Activated T-cell treated with anti-CD3 and anti-CD28 coated beads, Interleukin-2, amount 50 U/mL, for 24 hours (primary cell): ENCODE results near the gene MBD5.

Experiments
- DNase-seq: peaks from one replicate; pipeline ENCODE4 v3.0.0-alpha.2; 2020
- H3K27ac Mint-ChIP-seq: 2 replicates; pipeline ENCODE4 v1.8.0; 2020; ENCODE audit warnings: mild to moderate bottlenecking, mixed read lengths
- H3K27me3 Mint-ChIP-seq: 2 replicates; pipeline ENCODE4 v1.8.0; 2020; ENCODE audit warnings: mixed read lengths
- H3K36me3 Mint-ChIP-seq: 2 replicates; pipeline ENCODE4 v1.8.0; 2020; ENCODE audit warnings: low read depth, mixed read lengths
- H3K4me1 Mint-ChIP-seq: 2 replicates; pipeline ENCODE4 v1.8.0; 2020; ENCODE audit warnings: low read depth, mixed read lengths
- H3K4me3 Mint-ChIP-seq: 2 replicates; pipeline ENCODE4 v1.8.0; 2020; ENCODE audit warnings: mild to moderate bottlenecking, moderate library complexity, mixed read lengths
- H3K9me3 Mint-ChIP-seq: 2 replicates; pipeline ENCODE4 v1.8.0; 2020; ENCODE audit warnings: mixed read lengths

Gene MBD5

GRCh38 chr2:148487439-148487838, 466.5 kb downstream of the MBD5 start:
- Mint-ChIP-seq H3K4me1 (no peaks in the 10 kb centered on the region), H3K4me3 (no peak overlapping the region), H3K9me3 (no peaks in the 10 kb centered on the region), H3K27me3 (no peaks in the 10 kb centered on the region), H3K36me3 (peaks cover 13% of the 10 kb centered on the region), H3K27ac (no peak overlapping the region)
- no peak for DNase-seq

DNA sequence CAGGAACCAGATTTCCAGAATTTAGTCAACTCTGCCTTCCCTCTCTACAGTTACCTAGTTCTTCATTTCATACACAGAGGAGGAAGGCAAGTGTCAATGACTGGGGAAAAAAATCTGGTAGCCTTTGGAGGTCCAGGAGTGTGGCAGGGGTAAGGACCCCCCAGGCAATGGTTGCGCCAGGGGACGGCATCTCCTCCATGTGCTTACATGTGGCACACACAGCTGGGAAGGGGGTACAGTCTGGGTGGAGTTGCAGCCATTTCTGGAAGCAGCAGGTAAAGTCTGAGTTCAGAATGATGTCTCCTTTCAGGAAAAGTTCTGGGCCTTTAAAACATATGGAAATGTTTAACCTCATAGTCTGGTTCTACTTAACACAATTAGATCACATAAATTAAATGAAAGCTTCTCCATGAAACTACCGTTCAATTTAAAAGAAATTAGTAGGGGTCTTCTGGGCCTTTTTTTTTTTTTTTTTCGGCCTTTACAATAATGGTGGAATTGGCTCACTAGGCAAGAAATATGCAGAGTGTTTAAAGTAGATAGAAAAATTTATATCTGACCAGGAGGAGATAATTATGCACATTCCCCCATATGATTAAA, 470.0 kb downstream of the MBD5 start:
- no peak for DNase-seq
- Mint-ChIP-seq H3K9me3 (no peaks in the 10 kb centered on the region), H3K4me3 (no peak overlapping the region), H3K27me3 (no peaks in the 10 kb centered on the region), H3K4me1 (peaks cover 6% of the 10 kb centered on the region), H3K36me3 (peaks cover 13% of the 10 kb centered on the region), H3K27ac (no peak overlapping the region)

- Mint-ChIP-seq H3K27ac (no peak overlapping the region), H3K4me3 (no peak overlapping the region), H3K27me3 (no peaks in the 10 kb centered on the region), H3K4me1 (peaks cover 13% of the 10 kb centered on the region), H3K36me3 (peaks cover 13% of the 10 kb centered on the region), H3K9me3 (no peaks in the 10 kb centered on the region)
- no peak for DNase-seq
These were observed 473.1 kb downstream of the MBD5 start for GRCh38 chr2:148493822-148494563.

DNA sequence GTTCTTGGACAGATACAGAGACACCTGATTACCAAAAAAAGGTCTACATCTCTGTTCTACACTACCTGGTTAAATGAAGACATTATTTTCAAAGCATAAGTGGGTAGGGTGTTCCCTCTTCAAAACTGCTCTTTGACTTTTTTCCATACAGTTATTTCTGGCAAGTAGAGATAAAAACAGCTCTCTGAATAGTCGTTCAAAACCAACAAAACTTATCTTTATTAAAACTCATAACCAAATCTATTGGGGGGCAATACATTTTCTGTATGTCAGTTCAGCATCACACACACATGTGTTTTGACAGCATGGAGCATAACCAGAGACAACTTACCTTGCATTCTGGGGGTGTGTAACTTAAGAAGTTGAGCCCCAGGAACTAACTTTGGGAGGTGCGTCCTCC, 474.7 kb downstream of the MBD5 start:
- no peak overlapping the region for H3K27ac Mint-ChIP-seq
- H3K4me1 Mint-ChIP-seq: peaks cover 13% of the 10 kb centered on the region

GRCh38 chr2:148501545-148501944, 480.7 kb downstream of the MBD5 start:
- Mint-ChIP-seq H3K9me3 (no peaks in the 10 kb centered on the region), H3K27me3 (no peaks in the 10 kb centered on the region), H3K36me3 (no peaks in the 10 kb centered on the region), H3K4me3 (no peak overlapping the region), H3K4me1 (peaks cover under 1% of the 10 kb centered on the region), H3K27ac (no peak overlapping the region)
- DNase-seq: no peak

More for the DNA sequence above, 474.7 kb downstream of the MBD5 start:
- H3K27me3 Mint-ChIP-seq: no peaks in the 10 kb centered on the region
- no peaks in the 10 kb centered on the region for H3K36me3 Mint-ChIP-seq
- no peaks in the 10 kb centered on the region for H3K9me3 Mint-ChIP-seq
- H3K4me3 Mint-ChIP-seq: no peak overlapping the region
- no peak for DNase-seq

DNA sequence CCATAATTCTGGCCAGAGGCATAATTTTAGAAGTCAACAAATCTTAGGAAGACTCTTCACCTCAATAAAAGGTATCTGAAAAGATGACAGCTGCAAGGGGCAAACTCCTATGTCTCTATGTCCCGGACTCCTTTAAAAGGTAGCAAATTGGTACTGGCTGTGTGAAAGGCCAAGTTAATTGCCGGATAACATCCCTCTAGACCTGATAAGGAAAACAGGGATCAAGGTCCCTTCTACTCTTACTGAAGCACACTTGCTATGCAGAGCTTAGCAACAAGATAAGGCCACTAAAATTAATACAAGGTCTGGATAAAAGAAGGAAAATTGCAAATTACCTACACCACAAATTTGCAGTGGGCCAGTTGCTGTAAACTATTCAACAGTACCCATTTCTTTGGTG, 482.6 kb downstream of the MBD5 start:
- no peaks in the 10 kb centered on the region for H3K9me3 Mint-ChIP-seq
- no peak overlapping the region for H3K4me3 Mint-ChIP-seq
- no peaks in the 10 kb centered on the region for H3K36me3 Mint-ChIP-seq
- no peaks in the 10 kb centered on the region for H3K4me1 Mint-ChIP-seq
- DNase-seq: no peak
- H3K27ac Mint-ChIP-seq: no peak overlapping the region
- no peaks in the 10 kb centered on the region for H3K27me3 Mint-ChIP-seq

GRCh38 chr2:148507970-148508369, 487.1 kb downstream of the MBD5 start:
- no peaks in the 10 kb centered on the region for H3K27me3 Mint-ChIP-seq
- H3K9me3 Mint-ChIP-seq: no peaks in the 10 kb centered on the region
- no peak overlapping the region for H3K4me3 Mint-ChIP-seq
- no peak for DNase-seq
- peaks cover 24% of the 10 kb centered on the region for H3K4me1 Mint-ChIP-seq
- no peak overlapping the region for H3K27ac Mint-ChIP-seq
- no peaks in the 10 kb centered on the region for H3K36me3 Mint-ChIP-seq

DNA sequence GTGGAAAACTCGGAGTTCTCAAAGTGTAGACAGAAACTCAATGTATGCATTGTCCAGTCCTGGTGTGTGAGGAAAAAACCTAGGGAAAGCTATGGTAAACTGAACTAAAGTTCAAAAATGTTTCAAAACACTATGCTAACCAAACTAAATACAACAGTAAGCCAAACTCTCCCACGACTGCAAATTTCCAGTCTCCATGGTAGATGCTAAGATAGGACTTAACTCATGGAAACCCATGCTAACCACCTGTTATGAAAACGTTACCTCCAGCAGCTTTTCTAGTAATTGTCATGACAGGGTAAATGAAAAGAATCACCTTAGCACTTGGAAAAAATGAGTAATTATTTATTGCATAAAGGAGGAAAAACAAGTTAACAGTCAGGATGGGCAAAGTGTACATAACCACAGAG, 488.0 kb downstream of the MBD5 start:
- Mint-ChIP-seq H3K27ac (peak overlapping the region; percentile 78), H3K36me3 (no peaks in the 10 kb centered on the region), H3K9me3 (no peaks in the 10 kb centered on the region), H3K4me1 (peaks cover 28% of the 10 kb centered on the region), H3K27me3 (no peaks in the 10 kb centered on the region), H3K4me3 (peak overlapping the region; percentile 70)
- DNase-seq: no peak

- no peaks in the 10 kb centered on the region for H3K27me3 Mint-ChIP-seq
- H3K9me3 Mint-ChIP-seq: no peaks in the 10 kb centered on the region
- H3K4me3 Mint-ChIP-seq: peak overlapping the region; percentile 70
- H3K4me1 Mint-ChIP-seq: peaks cover 28% of the 10 kb centered on the region
- DNase-seq: peak; percentile 87
- peak overlapping the region; percentile 78 for H3K27ac Mint-ChIP-seq
- H3K36me3 Mint-ChIP-seq: no peaks in the 10 kb centered on the region
These were observed 488.5 kb downstream of the MBD5 start for GRCh38 chr2:148509288-148509902.

DNA sequence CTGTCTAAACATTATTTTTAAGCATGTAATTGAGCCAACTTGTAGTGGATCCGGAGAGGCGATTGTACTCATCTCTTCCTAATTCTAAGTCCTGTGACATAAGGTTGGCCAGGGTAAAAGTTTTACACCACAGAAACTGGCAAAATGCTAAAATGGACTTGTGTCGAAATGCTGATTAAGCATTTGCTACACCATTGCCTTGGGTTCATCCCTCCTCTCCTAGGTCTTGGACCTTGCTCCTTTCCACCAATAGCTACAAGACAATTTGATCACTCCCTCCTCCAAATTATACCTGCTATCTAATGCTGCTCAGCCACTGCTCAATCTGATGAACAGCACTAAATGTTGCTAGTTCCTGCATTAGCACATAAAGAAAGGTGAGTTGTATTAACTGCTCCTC, 491.0 kb downstream of the MBD5 start:
- H3K36me3 Mint-ChIP-seq: no peaks in the 10 kb centered on the region
- H3K4me1 Mint-ChIP-seq: peaks cover 42% of the 10 kb centered on the region
- no peaks in the 10 kb centered on the region for H3K27me3 Mint-ChIP-seq
- H3K4me3 Mint-ChIP-seq: no peak overlapping the region
- no peak for DNase-seq
- no peaks in the 10 kb centered on the region for H3K9me3 Mint-ChIP-seq
- H3K27ac Mint-ChIP-seq: no peak overlapping the region

DNA sequence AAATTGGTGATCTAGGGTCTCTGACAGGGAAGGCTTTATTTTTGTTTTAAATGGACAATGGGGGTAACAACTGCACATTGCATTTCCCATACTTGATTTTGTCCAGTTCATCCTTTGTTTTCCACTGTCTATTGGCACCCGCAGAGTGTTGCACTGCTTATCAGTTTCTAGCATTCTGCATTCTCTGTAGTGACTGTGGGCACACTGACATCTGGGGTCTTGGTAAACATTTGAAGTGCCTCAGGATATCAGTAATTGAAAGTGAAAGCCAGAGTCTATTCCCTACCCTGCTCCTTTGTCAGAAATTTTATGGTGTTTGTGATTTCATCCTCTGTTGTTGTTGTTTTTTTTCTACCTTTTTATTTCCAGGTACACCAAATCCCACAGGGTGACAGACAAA, 491.6 kb downstream of the MBD5 start:
- Mint-ChIP-seq H3K36me3 (no peaks in the 10 kb centered on the region), H3K4me1 (peaks cover 42% of the 10 kb centered on the region), H3K9me3 (no peaks in the 10 kb centered on the region), H3K27me3 (no peaks in the 10 kb centered on the region), H3K27ac (no peak overlapping the region), H3K4me3 (no peak overlapping the region)
- no peak for DNase-seq

- no peaks in the 10 kb centered on the region for H3K9me3 Mint-ChIP-seq
- H3K36me3 Mint-ChIP-seq: no peaks in the 10 kb centered on the region
- H3K4me3 Mint-ChIP-seq: no peak overlapping the region
- no peaks in the 10 kb centered on the region for H3K27me3 Mint-ChIP-seq
- no peak for DNase-seq
- peaks cover 42% of the 10 kb centered on the region for H3K4me1 Mint-ChIP-seq
- H3K27ac Mint-ChIP-seq: no peak overlapping the region
These were observed 492.5 kb downstream of the MBD5 start for GRCh38 chr2:148513427-148513826.

DNA sequence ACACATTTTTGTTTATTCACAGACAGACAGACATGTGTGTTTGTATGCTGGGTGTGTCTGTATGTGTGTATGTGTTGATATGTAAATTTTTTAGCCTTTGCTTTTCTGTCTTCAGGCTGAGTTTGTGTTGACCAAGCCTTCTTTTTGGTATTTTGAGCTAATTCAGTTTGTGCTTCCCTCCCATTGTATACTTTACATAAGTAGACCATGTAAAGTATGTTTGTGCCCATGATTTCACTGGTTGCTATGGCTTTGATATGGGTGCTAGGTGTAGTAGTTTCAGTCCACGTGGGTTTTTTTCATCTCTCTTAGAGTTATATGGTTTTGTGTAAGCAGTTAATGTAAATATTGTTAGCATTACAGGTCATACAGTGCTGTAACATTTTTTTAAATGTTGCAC, 494.2 kb downstream of the MBD5 start:
- peaks cover 28% of the 10 kb centered on the region for H3K4me1 Mint-ChIP-seq

GRCh38 chr2:148515976-148516375, 495.1 kb downstream of the MBD5 start:
- Mint-ChIP-seq H3K9me3 (no peaks in the 10 kb centered on the region), H3K4me3 (no peak overlapping the region), H3K36me3 (no peaks in the 10 kb centered on the region), H3K4me1 (peaks cover 31% of the 10 kb centered on the region), H3K27ac (no peak overlapping the region), H3K27me3 (no peaks in the 10 kb centered on the region)
- no peak for DNase-seq

More for the DNA sequence above, 494.2 kb downstream of the MBD5 start:
- DNase-seq: no peak
- H3K27ac Mint-ChIP-seq: no peak overlapping the region
- no peaks in the 10 kb centered on the region for H3K36me3 Mint-ChIP-seq
- no peaks in the 10 kb centered on the region for H3K27me3 Mint-ChIP-seq
- no peak overlapping the region for H3K4me3 Mint-ChIP-seq
- H3K9me3 Mint-ChIP-seq: no peaks in the 10 kb centered on the region

GRCh38 chr2:148517296-148517695, 496.4 kb downstream of the MBD5 start:
- Mint-ChIP-seq H3K27ac (no peak overlapping the region), H3K27me3 (no peaks in the 10 kb centered on the region), H3K9me3 (no peaks in the 10 kb centered on the region), H3K36me3 (no peaks in the 10 kb centered on the region), H3K4me3 (no peak overlapping the region), H3K4me1 (peaks cover 41% of the 10 kb centered on the region)
- no peak for DNase-seq
